ENCODE results near the gene TRIP10. TPM values are rescaled to one million over a fixed set of nuclear protein-coding genes. Genes with fewer than 3 reads are reported as not detected.

TRIP10 gene
- total and polyA plus RNA-seq, 2 of the 8 experiments (the other 6 are each of a cell fraction or from before 2014, with no cell fraction given) = 27.8 to 69.5 TPM

- POLR2A ChIA-PET (ENCODE audit: partially characterized antibody) = interaction anchor here (0.7 to 8.0 kb wide), 4 partner anchors 11 to 27 kb away, joined by 3 to 110 read pairs (median 28); partner anchors contain the start of genes GPR108, SH2D3A and TRIP10
- H2AK5ac ChIP-seq (ENCODE audit: low read depth, low read length) = no peak overlapping the region
- no peak overlapping the region for H3K9ac ChIP-seq (replicated peaks in 1 of 4; ENCODE audit: extremely low read depth in 1 of 4, low read depth in 3 of 4, low read length in 3 of 4)
- H2BK12ac ChIP-seq (ENCODE audit: low read depth, low read length) = no peak overlapping the region
- no peak overlapping the region for H3K14ac ChIP-seq (ENCODE audit: insufficient read length)
- CTCF ChIA-PET (ENCODE audit: partially characterized antibody) = interaction anchor here (1.0 to 2.7 kb wide), 3 partner anchors 14 to 21 kb away, joined by 4 to 19 read pairs (median 5); partner anchors contain the start of gene SH2D3A
- no peak overlapping the region for H2AFZ ChIP-seq (ENCODE audit: low read length)
- no peak overlapping the region for H4K5ac ChIP-seq (ENCODE audit: insufficient read length, low read depth, low read length)
- H2BK20ac ChIP-seq (ENCODE audit: low read length) = no peak overlapping the region
- H3K4me1 ChIP-seq (replicated peaks in 1 of 4; ENCODE audit: control insufficient read depth in 3 of 4, insufficient read depth in 4 of 4, low read length in 3 of 4) = peaks cover 0 to 7% (median 5%) of the 10 kb centered on the region in 4 experiments; a peak in 6 of 7 replicates
- peaks cover 0 to 3% of the 10 kb centered on the region in 2 experiments for H4K20me1 ChIP-seq (replicated peaks in 1 of 2; ENCODE audit: control insufficient read depth in 1 of 2, insufficient read depth in 2 of 2, low read length in 2 of 2)
- H3K79me1 ChIP-seq (ENCODE audit: low read depth, low read length) = 0 out of 2 replicates have a peak, but pooled peaks cover 2% of the 10 kb centered on the region
- H4K8ac ChIP-seq (ENCODE audit: extremely low read depth, insufficient read depth, low read length) = no peak overlapping the region
- no peak overlapping the region for H4K91ac ChIP-seq (replicated peaks; ENCODE audit: insufficient read length, low read length)
- no peak for TF ChIP-seq PHF8 (conservative IDR thresholded peaks at IDR 0.05; ENCODE audit: low read depth, low read length)
- no peak for TF ChIP-seq SIN3A (conservative IDR thresholded peaks at IDR 0.05 in 1 of 2, IDR thresholded peaks at IDR 0.05 in 1 of 2; ENCODE audit: low read depth in 1 of 2, low read length in 2 of 2)
- TF ChIP-seq SAP30 (IDR thresholded peaks at IDR 0.05; ENCODE audit: insufficient read depth, insufficient replicate concordance, low read length) = no peak
- no peak for TF ChIP-seq CBX5 (IDR thresholded peaks at IDR 0.05; ENCODE audit: low read depth, low read length)
- TF ChIP-seq POU5F1 (IDR thresholded peaks at IDR 0.05; ENCODE audit: low read depth, low read length) = no peak
- no peak for TF ChIP-seq RAD21 (IDR thresholded peaks at IDR 0.05 in 1 of 2, conservative IDR thresholded peaks at IDR 0.05 in 1 of 2; ENCODE audit: low read depth in 2 of 2, low read length in 2 of 2)
- TF ChIP-seq NRF1 (IDR thresholded peaks at IDR 0.05; ENCODE audit: low read depth, low read length) = no peak
- no peak for TF ChIP-seq BCL11A (IDR thresholded peaks at IDR 0.05; ENCODE audit: low read depth in 2 of 2, low read length in 2 of 2)
- no peak for DNase-seq (ENCODE audit: low read depth in 1 of 2, low spot score in 2 of 2)
- H3K79me2 ChIP-seq (ENCODE audit: control insufficient read depth in 1 of 2, insufficient read depth in 2 of 2, low read length in 2 of 2) = no peaks in the 10 kb centered on the region
- no peak overlapping the region for H3K4me2 ChIP-seq (ENCODE audit: insufficient read depth in 1 of 2, low read depth in 2 of 2, low read length in 2 of 2)
- H3K18ac ChIP-seq (ENCODE audit: extremely low read depth, low read length) = no peak overlapping the region
- no peak overlapping the region for H2BK15ac ChIP-seq (ENCODE audit: low read length)
- peaks cover 5 to 22% (median 13%) of the 10 kb centered on the region in 4 experiments; a peak in 7 of 8 replicates for H3K36me3 ChIP-seq (ENCODE audit: control insufficient read depth in 2 of 4, insufficient read depth in 4 of 4, low read length in 3 of 4)
- H3K9me3 ChIP-seq (ENCODE audit: insufficient read depth in 2 of 2, low read depth in 1 of 2, low read length in 1 of 2) = no peaks in the 10 kb centered on the region
- H3K23ac ChIP-seq (ENCODE audit: insufficient read length) = no peak overlapping the region
- H3K27me3 ChIP-seq (replicated peaks in 1 of 4; ENCODE audit: control insufficient read depth in 3 of 4, extremely low read depth in 1 of 4, insufficient read depth in 3 of 4, low read length in 3 of 4) = no peaks in the 10 kb centered on the region
- H3K27ac ChIP-seq (ENCODE audit: low read depth, low read length) = no peak overlapping the region
- FAIRE-seq = no peak
- no peak overlapping the region for H3K4ac ChIP-seq (replicated peaks; ENCODE audit: insufficient read length, low read depth, low read length)
- peaks cover 2% of the 10 kb centered on the region; the same call in 1 of the 2 replicates for H3K23me2 ChIP-seq (ENCODE audit: low read depth, low read length)
- no peak overlapping the region for H2BK5ac ChIP-seq (ENCODE audit: low read depth, low read length)
- H3K56ac ChIP-seq (replicated peaks; ENCODE audit: insufficient read length, low read depth, low read length) = no peak overlapping the region
- H2BK120ac ChIP-seq (replicated peaks; ENCODE audit: low read depth, low read length) = no peak overlapping the region
- no peak overlapping the region for H3K4me3 ChIP-seq (ENCODE audit: extremely low read depth in 1 of 4, insufficient read depth in 2 of 4, low read depth in 3 of 4, low read length in 4 of 4)
- WGBS, 2 experiments (ENCODE audit: extremely low coverage in 1 of 2, insufficient coverage in 1 of 2, insufficient read length in 1 of 2, insufficient replicate concordance in 2 of 2, low coverage in 1 of 2, low lambda C conversion rate in 2 of 2, missing lambda C conversion rate in 1 of 2) = 91% methylated on average over 21 of the region's 23 CpGs; no CpG with 5 or more reads in 1 of the 2 experiments
Observed at GRCh38 chr19:6754653-6755463, 15.4 kb downstream of the TRIP10 start.
